ENCODE results near the gene C1orf122. TPM values are rescaled to one million over a fixed set of nuclear protein-coding genes. Genes with fewer than 3 reads are reported as not detected.

C1orf122 gene
- total RNA-seq, 2 experiments from 2014 or later: 26.0 to 29.7 TPM

- peaks cover 5% of the 10 kb centered on the region for H3K4me1 ChIP-seq (ENCODE audit: insufficient read depth, low read length, poor library complexity, severe bottlenecking)
- H3K4me2 ChIP-seq (ENCODE audit: low read length): no peak overlapping the region
- H3K9me2 ChIP-seq (ENCODE audit: insufficient read depth, low read length): no peaks in the 10 kb centered on the region
- no peak overlapping the region for H3K27ac ChIP-seq (ENCODE audit: low read depth, low read length, poor library complexity, severe bottlenecking)
- ChIA-PET CTCF (ENCODE audit: unreplicated experiment) (no interaction called here), POLR2A (interaction anchor here (1.7 kb wide), 1 partner anchor 29 kb away, joined by 4 read pairs; no protein-coding TSS in a partner anchor)
- H3K9me3 ChIP-seq (ENCODE audit: low read length): no peaks in the 10 kb centered on the region
- DNase-seq (ENCODE audit: low spot score): no peak
- H2AFZ ChIP-seq (ENCODE audit: low read length): no peak overlapping the region
- TF ChIP-seq, protein P1, sequence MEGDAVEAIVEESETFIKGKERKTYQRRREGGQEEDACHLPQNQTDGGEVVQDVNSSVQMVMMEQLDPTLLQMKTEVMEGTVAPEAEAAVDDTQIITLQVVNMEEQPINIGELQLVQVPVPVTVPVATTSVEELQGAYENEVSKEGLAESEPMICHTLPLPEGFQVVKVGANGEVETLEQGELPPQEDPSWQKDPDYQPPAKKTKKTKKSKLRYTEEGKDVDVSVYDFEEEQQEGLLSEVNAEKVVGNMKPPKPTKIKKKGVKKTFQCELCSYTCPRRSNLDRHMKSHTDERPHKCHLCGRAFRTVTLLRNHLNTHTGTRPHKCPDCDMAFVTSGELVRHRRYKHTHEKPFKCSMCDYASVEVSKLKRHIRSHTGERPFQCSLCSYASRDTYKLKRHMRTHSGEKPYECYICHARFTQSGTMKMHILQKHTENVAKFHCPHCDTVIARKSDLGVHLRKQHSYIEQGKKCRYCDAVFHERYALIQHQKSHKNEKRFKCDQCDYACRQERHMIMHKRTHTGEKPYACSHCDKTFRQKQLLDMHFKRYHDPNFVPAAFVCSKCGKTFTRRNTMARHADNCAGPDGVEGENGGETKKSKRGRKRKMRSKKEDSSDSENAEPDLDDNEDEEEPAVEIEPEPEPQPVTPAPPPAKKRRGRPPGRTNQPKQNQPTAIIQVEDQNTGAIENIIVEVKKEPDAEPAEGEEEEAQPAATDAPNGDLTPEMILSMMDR (conservative IDR thresholded peaks at IDR 0.05; ENCODE audit: low read length): no peak
- no peak for TF ChIP-seq EZH2phosphoT487 (IDR thresholded peaks at IDR 0.05; ENCODE audit: borderline replicate concordance, low read depth, low read length)
- BruUV-seq (replicated peaks): no TSS peak
- peaks cover 66% of the 10 kb centered on the region for H3K36me3 ChIP-seq (ENCODE audit: insufficient read depth, low read length)
- no peaks in the 10 kb centered on the region for H4K20me1 ChIP-seq (ENCODE audit: insufficient read depth, low read length)
- intact Hi-C loops (cut with micrococcal nuclease; ENCODE audit: unreplicated experiment): no loop called here
- H3K79me2 ChIP-seq (ENCODE audit: insufficient read depth, low read depth, low read length): no peaks in the 10 kb centered on the region
- H3K4me3 ChIP-seq (ENCODE audit: low read depth, low read length, poor library complexity, severe bottlenecking): no peak overlapping the region
Measured at GRCh38 chr1:37817481-37817880, 9.9 kb downstream of the C1orf122 start.

GRCh38 chr1:37821481-37821880, 13.9 kb downstream of the C1orf122 start:
- H3K36me3 ChIP-seq (ENCODE audit: insufficient read depth, low read length): peaks cover 61% of the 10 kb centered on the region
- H3K4me3 ChIP-seq (ENCODE audit: low read depth, low read length, poor library complexity, severe bottlenecking): no peak overlapping the region
- POLR2A ChIA-PET: no interaction called here
- intact Hi-C loops (cut with micrococcal nuclease; ENCODE audit: unreplicated experiment): no loop called here
- no peak for DNase-seq (ENCODE audit: low spot score)
- H4K20me1 ChIP-seq (ENCODE audit: insufficient read depth, low read length): no peaks in the 10 kb centered on the region
- no peak overlapping the region for H3K4me2 ChIP-seq (ENCODE audit: low read length)
- H3K9me3 ChIP-seq (ENCODE audit: low read length): no peaks in the 10 kb centered on the region
- CTCF ChIA-PET (ENCODE audit: unreplicated experiment): interaction anchor here (0.5 kb wide), 1 partner anchor 45 kb away, joined by 4 read pairs; no protein-coding TSS in a partner anchor
- no peak overlapping the region for H2AFZ ChIP-seq (ENCODE audit: low read length)
- BruUV-seq (replicated peaks): no TSS peak
- no peaks in the 10 kb centered on the region for H3K9me2 ChIP-seq (ENCODE audit: insufficient read depth, low read length)
- H3K79me2 ChIP-seq (ENCODE audit: insufficient read depth, low read depth, low read length): no peaks in the 10 kb centered on the region
- no peak overlapping the region for H3K27ac ChIP-seq (ENCODE audit: low read depth, low read length, poor library complexity, severe bottlenecking)
- TF ChIP-seq, protein P1 (conservative IDR thresholded peaks at IDR 0.05; ENCODE audit: low read length): no peak
- TF ChIP-seq EZH2phosphoT487 (IDR thresholded peaks at IDR 0.05; ENCODE audit: borderline replicate concordance, low read depth, low read length): no peak
- H3K4me1 ChIP-seq (ENCODE audit: insufficient read depth, low read length, poor library complexity, severe bottlenecking): peaks cover 5% of the 10 kb centered on the region

DNA sequence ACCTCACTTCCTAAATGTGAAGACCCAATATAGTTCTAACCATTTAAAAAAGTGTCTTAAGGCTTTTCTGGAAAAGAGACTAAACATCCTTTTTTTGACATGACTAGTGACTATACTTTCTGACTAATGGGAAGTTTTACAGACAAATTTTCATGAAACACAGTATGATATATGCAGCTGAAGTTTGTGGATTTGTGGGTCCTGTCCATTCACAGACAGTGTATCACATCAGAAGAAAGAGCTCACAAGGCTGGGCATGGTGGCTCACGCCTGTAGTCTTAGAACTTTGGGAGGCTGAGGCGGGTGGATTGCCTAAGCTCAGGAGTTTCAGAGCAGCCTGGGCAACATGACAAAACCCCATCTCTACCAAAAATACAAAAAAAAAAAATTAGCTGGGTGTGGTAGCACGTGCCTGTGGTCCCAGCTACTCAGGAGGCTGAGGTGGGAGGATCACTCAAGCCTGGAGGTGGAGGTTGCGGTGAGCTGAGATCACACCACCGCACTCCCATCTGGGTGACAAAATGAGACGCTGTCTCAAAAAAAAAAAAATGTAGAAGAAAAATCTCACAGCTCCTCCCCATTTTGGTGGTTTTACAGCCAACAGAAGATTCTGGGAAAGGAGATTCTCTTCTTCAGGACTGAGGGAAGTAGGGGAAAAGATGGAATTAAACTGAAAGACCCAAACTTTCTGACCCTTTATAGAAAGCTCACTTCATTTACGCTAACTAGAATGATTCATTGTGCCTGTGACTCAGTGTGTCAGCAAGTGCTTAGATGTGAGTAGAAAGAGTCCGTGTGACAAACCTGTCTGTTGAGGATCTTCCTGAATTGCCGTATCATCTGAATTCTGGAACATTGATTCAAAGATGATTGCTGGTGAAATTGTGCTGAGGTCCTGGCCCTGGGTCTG, 15.6 kb downstream of the C1orf122 start:
- ChIA-PET POLR2A (interaction anchor here (0.5 to 0.6 kb wide), 2 partner anchors 221 to 359 kb away, joined by 4 read pairs; no protein-coding TSS in a partner anchor), CTCF (ENCODE audit: unreplicated experiment) (no interaction called here)
- intact Hi-C loops (cut with micrococcal nuclease; ENCODE audit: unreplicated experiment): no loop called here
- Histone ChIP-seq H3K79me2 (ENCODE audit: insufficient read depth, low read depth, low read length) (no peaks in the 10 kb centered on the region), H3K9me3 (ENCODE audit: low read length) (no peaks in the 10 kb centered on the region), H3K4me3 (ENCODE audit: low read depth, low read length, poor library complexity, severe bottlenecking) (no peak overlapping the region), H3K36me3 (ENCODE audit: insufficient read depth, low read length) (peaks cover 59% of the 10 kb centered on the region), H4K20me1 (ENCODE audit: insufficient read depth, low read length) (no peaks in the 10 kb centered on the region), H2AFZ (ENCODE audit: low read length) (no peak overlapping the region), H3K27ac (ENCODE audit: low read depth, low read length, poor library complexity, severe bottlenecking) (no peak overlapping the region), H3K9me2 (ENCODE audit: insufficient read depth, low read length) (no peaks in the 10 kb centered on the region), H3K4me2 (ENCODE audit: low read length) (no peak overlapping the region), H3K4me1 (ENCODE audit: insufficient read depth, low read length, poor library complexity, severe bottlenecking) (peaks cover 5% of the 10 kb centered on the region)
- DNase-seq (ENCODE audit: low spot score): no peak
- no TSS peak for BruUV-seq (replicated peaks)
- TF ChIP-seq, protein P1 (conservative IDR thresholded peaks at IDR 0.05; ENCODE audit: low read length): no peak
- no peak for TF ChIP-seq EZH2phosphoT487 (IDR thresholded peaks at IDR 0.05; ENCODE audit: borderline replicate concordance, low read depth, low read length)

Data from OCI-LY7 (cell line).